ENCODE measurements around the gene CPEB4.

CPEB4 gene

DNA sequence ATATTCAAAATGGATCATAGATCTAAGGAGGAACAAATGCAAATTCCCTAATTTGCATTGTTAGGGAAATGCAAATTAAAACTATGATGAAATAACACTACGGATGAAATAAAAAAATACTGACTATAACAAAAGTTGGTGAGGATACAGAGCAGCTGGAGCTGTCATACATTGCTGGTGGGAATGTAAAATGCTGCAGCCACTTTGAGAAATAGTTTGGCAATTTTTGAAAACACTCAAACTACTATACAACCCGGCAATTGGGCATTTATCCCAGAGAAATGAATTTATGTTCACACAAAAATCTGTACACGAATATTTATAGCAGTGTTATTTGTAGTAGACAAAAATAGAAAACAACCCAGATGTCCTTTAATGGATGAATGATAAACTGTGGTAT lies 123.3 kb downstream of the CPEB4 start:
- no CpG with 5 or more reads among the region's 3 CpGs for WGBS

More for the DNA sequence above, 123.3 kb downstream of the CPEB4 start:
- Histone ChIP-seq H3K27me3 (ENCODE audit: control insufficient read depth in 1 of 2, insufficient read depth in 1 of 2, low read length in 2 of 2) (peaks cover 3 to 5% of the 10 kb centered on the region in 2 experiments), H3K9me3 (ENCODE audit: control insufficient read depth, low read length) (no peaks in the 10 kb centered on the region), H2BK12ac (ENCODE audit: low read length in 2 of 2) (no peak overlapping the region), H3K4me1 (ENCODE audit: control insufficient read depth, insufficient read depth, low read depth, low read length) (no peaks in the 10 kb centered on the region), H2BK15ac (ENCODE audit: low read depth, poor library complexity, severe bottlenecking) (no peak overlapping the region), H4K8ac (ENCODE audit: low read length) (no peak overlapping the region), H3K23ac (ENCODE audit: low read length in 2 of 2) (no peak overlapping the region), H3K14ac (ENCODE audit: low read length in 2 of 2) (no peak overlapping the region), H3K36me3 (ENCODE audit: control insufficient read depth in 1 of 2, insufficient read depth in 2 of 2, low read depth in 1 of 2, low read length in 2 of 2) (no peaks in the 10 kb centered on the region), H3K4me2 (ENCODE audit: low read length, poor library complexity, severe bottlenecking) (no peak overlapping the region), H3K79me1 (replicated peaks; ENCODE audit: low read length, poor library complexity, severe bottlenecking) (no peaks in the 10 kb centered on the region), H2BK5ac (ENCODE audit: low read depth, low read length, poor library complexity, severe bottlenecking) (no peak overlapping the region), H3K27ac (ENCODE audit: low read length, poor library complexity, severe bottlenecking) (no peak overlapping the region), H3K4ac (ENCODE audit: low read depth in 1 of 2, low read length in 2 of 2) (no peak overlapping the region), H3K18ac (ENCODE audit: low read depth in 1 of 2, low read length in 2 of 2) (no peak overlapping the region), H3K9ac (ENCODE audit: low read length) (no peak overlapping the region), H2BK120ac (ENCODE audit: low read depth, low read length) (no peak overlapping the region), H4K91ac (ENCODE audit: low read length) (no peak overlapping the region), H3K4me3 (ENCODE audit: insufficient read depth in 1 of 2, low read depth in 1 of 2, low read length in 2 of 2) (no peak overlapping the region), H2AFZ (ENCODE audit: low read depth, low read length) (no peak overlapping the region), H2AK5ac (ENCODE audit: low read length, severe bottlenecking) (no peak overlapping the region)
- no peak for DNase-seq
